ENCODE results near the gene CD63.

GRCh38 chr12:55748230-55748993, 19.6 kb upstream of the CD63 start:
- TF ChIP-seq CTCF (IDR thresholded peaks at IDR 0.05; ENCODE audit: poor library complexity), result no peak
- TF ChIP-seq EZH2 (IDR thresholded peaks at IDR 0.05; ENCODE audit: borderline replicate concordance), result no peak
- TF ChIP-seq EZH2phosphoT487 (IDR thresholded peaks at IDR 0.05; ENCODE audit: low read depth, severe bottlenecking, unreplicated experiment), result no peak

Data from hepatocyte (in vitro differentiated cells).